ENCODE data around the gene LEFTY2. TPM values are rescaled to one million over a fixed set of nuclear protein-coding genes. Genes with fewer than 3 reads are reported as not detected.

Gene LEFTY2
- total RNA-seq, 1 donor from 2014 or later = 0.43 TPM

GRCh38 chr1:225915538-225915991, 25.5 kb downstream of the LEFTY2 start:
- Mint-ChIP-seq H3K27me3 (ENCODE audit: unreplicated experiment) (no peaks in the 10 kb centered on the region), H3K4me3 (ENCODE audit: unreplicated experiment) (no peak overlapping the region), H3K36me3 (ENCODE audit: unreplicated experiment) (peaks cover 30% of the 10 kb centered on the region), H3K27ac (ENCODE audit: unreplicated experiment) (no peak overlapping the region), H3K9me3 (ENCODE audit: unreplicated experiment) (no peaks in the 10 kb centered on the region), H3K4me1 (ENCODE audit: unreplicated experiment) (peaks cover 13% of the 10 kb centered on the region)
- TF ChIP-seq CTCF (IDR thresholded peaks at IDR 0.05) = no peak
- DNase-seq (ENCODE audit: extremely low spot score, unreplicated experiment) = no peak

- H3K36me3 Mint-ChIP-seq (ENCODE audit: unreplicated experiment) = peaks cover 28% of the 10 kb centered on the region
- H3K4me1 Mint-ChIP-seq (ENCODE audit: unreplicated experiment) = peaks cover 7% of the 10 kb centered on the region
- TF ChIP-seq CTCF (IDR thresholded peaks at IDR 0.05) = no peak
- no peaks in the 10 kb centered on the region for H3K27me3 Mint-ChIP-seq (ENCODE audit: unreplicated experiment)
- DNase-seq (ENCODE audit: extremely low spot score, unreplicated experiment) = no peak
- no peak overlapping the region for H3K4me3 Mint-ChIP-seq (ENCODE audit: unreplicated experiment)
- no peaks in the 10 kb centered on the region for H3K9me3 Mint-ChIP-seq (ENCODE audit: unreplicated experiment)
- H3K27ac Mint-ChIP-seq (ENCODE audit: unreplicated experiment) = no peak overlapping the region
Measured at GRCh38 chr1:225914947-225915346, 26.1 kb downstream of the LEFTY2 start.

- Mint-ChIP-seq H3K4me3 (ENCODE audit: unreplicated experiment) (no peak overlapping the region), H3K9me3 (ENCODE audit: unreplicated experiment) (no peaks in the 10 kb centered on the region), H3K36me3 (ENCODE audit: unreplicated experiment) (peaks cover 23% of the 10 kb centered on the region), H3K27ac (ENCODE audit: unreplicated experiment) (no peak overlapping the region), H3K4me1 (ENCODE audit: unreplicated experiment) (peaks cover 1% of the 10 kb centered on the region), H3K27me3 (ENCODE audit: unreplicated experiment) (no peaks in the 10 kb centered on the region)
- TF ChIP-seq CTCF (IDR thresholded peaks at IDR 0.05) = no peak
- no peak for DNase-seq (ENCODE audit: extremely low spot score, unreplicated experiment)
Measured at GRCh38 chr1:225914391-225914790, 26.6 kb downstream of the LEFTY2 start.

- Mint-ChIP-seq H3K27me3 (ENCODE audit: unreplicated experiment) (no peaks in the 10 kb centered on the region), H3K4me3 (ENCODE audit: unreplicated experiment) (no peak overlapping the region), H3K9me3 (ENCODE audit: unreplicated experiment) (no peaks in the 10 kb centered on the region), H3K4me1 (ENCODE audit: unreplicated experiment) (no peaks in the 10 kb centered on the region), H3K27ac (ENCODE audit: unreplicated experiment) (no peak overlapping the region), H3K36me3 (ENCODE audit: unreplicated experiment) (peaks cover 12% of the 10 kb centered on the region)
- peak; percentile 86 for TF ChIP-seq CTCF (IDR thresholded peaks at IDR 0.05)
- no peak for DNase-seq (ENCODE audit: extremely low spot score, unreplicated experiment)
Measured at GRCh38 chr1:225911191-225912130, 29.6 kb downstream of the LEFTY2 start.

GRCh38 chr1:225909477-225909876, 31.5 kb downstream of the LEFTY2 start:
- Mint-ChIP-seq H3K27me3 (ENCODE audit: unreplicated experiment) (no peaks in the 10 kb centered on the region), H3K36me3 (ENCODE audit: unreplicated experiment) (peaks cover 4% of the 10 kb centered on the region), H3K27ac (ENCODE audit: unreplicated experiment) (no peak overlapping the region), H3K4me1 (ENCODE audit: unreplicated experiment) (no peaks in the 10 kb centered on the region), H3K9me3 (ENCODE audit: unreplicated experiment) (no peaks in the 10 kb centered on the region), H3K4me3 (ENCODE audit: unreplicated experiment) (no peak overlapping the region)
- no peak for TF ChIP-seq CTCF (IDR thresholded peaks at IDR 0.05)
- no peak for DNase-seq (ENCODE audit: extremely low spot score, unreplicated experiment)

Measured in osteocyte (in vitro differentiated cells).